HEK293 (cell line): ENCODE results near the gene ZSCAN4.

Experiments used
- CTCF ChIA-PET: fragments of 350-600 bp; formaldehyde crosslinking; extraction: SDS; loops from one replicate; lab custom pipeline; 2021; ENCODE audit warnings: antibody characterized with exemption; lab: Yijun Ruan, JAX
- POLR2A ChIA-PET: fragments of 300-600 bp; formaldehyde crosslinking; extraction: SDS; loops from one replicate; lab custom pipeline; 2020; ENCODE audit warnings: antibody characterized with exemption, inconsistent platforms; lab: Yijun Ruan, JAX
- H3K27ac ChIP-seq: fragments of 200-500 bp; sonication (Bioruptor generic); 2 replicates; pipeline ENCODE4 v1.5.1; 2014; ENCODE audit warnings: low read depth, low read length, control low read depth, inconsistent platforms; ENCODE audit errors: extremely low read depth
- H3K36me3 ChIP-seq, 2 experiments: fragments of 200-500 bp in 1 of 2; sonication (Bioruptor generic) in 1 of 2; 1 replicate in 1 of 2; 2 replicates in 1 of 2; pipeline ENCODE4 v1.5.1; 2014 to 2017; ENCODE audit warnings: inconsistent platforms in 2 of 2, low read length in 2 of 2; ENCODE audit not compliant: control insufficient read depth in 2 of 2, insufficient read depth in 1 of 2
- H3K4me1 ChIP-seq: fragments of 200-500 bp; sonication (Bioruptor generic); 2 replicates; pipeline ENCODE4 v1.5.1; 2014; ENCODE audit warnings: mild to moderate bottlenecking, low read length, inconsistent platforms; ENCODE audit not compliant: control insufficient read depth, insufficient read depth
- H3K4me3 ChIP-seq: 2 replicates; pipeline ENCODE4 v1.5.1; 2011; ENCODE audit warnings: low read depth, mild to moderate bottlenecking, control low read depth, low read length, moderate library complexity
- H3K9me3 ChIP-seq: fragments of 200-500 bp; sonication (Bioruptor generic); 2 replicates; pipeline ENCODE4 v1.5.1; 2014; ENCODE audit warnings: low read depth, low read length, inconsistent platforms; ENCODE audit not compliant: control insufficient read depth, insufficient read depth
- GLIS2 ChIP-seq: fragments of 450-650 bp; formaldehyde crosslinking; IDR thresholded peaks from 2 replicates; pipeline ENCODE4 v1.5.1; 2016; ENCODE audit warnings: missing biosample characterization, missing genetic modification characterization
- IKZF3 ChIP-seq: fragments of 450-650 bp; IDR thresholded peaks from 2 replicates; pipeline ENCODE4 v1.5.0; 2018; ENCODE audit warnings: missing biosample characterization, mild to moderate bottlenecking, missing genetic modification characterization, moderate library complexity
- SCRT1 ChIP-seq: fragments of 450-650 bp; formaldehyde crosslinking; IDR thresholded peaks from 2 replicates; pipeline ENCODE4 v1.5.1; 2016; ENCODE audit warnings: missing biosample characterization, missing genetic modification characterization, borderline replicate concordance
- SCRT2 ChIP-seq: fragments of 450-650 bp; formaldehyde crosslinking; IDR thresholded peaks from 2 replicates; pipeline ENCODE4 v1.5.1; 2016; ENCODE audit warnings: missing biosample characterization, missing genetic modification characterization
- YY1 ChIP-seq: fragments of 450-650 bp; formaldehyde crosslinking; IDR thresholded peaks from 2 replicates; pipeline ENCODE4 v1.5.1; 2018; ENCODE audit warnings: missing biosample characterization, missing genetic modification characterization
- ZBTB11 ChIP-seq: fragments of 450-650 bp; formaldehyde crosslinking; conservative IDR thresholded peaks from 2 replicates; pipeline ENCODE4 v1.5.1; 2016; ENCODE audit warnings: low read depth, missing biosample characterization, missing genetic modification characterization
- ZFHX2 ChIP-seq: fragments of 450-650 bp; formaldehyde crosslinking; conservative IDR thresholded peaks from 2 replicates; pipeline ENCODE4 v1.5.1; 2016; ENCODE audit warnings: missing biosample characterization, missing genetic modification characterization
- ZFP37 ChIP-seq: fragments of 450-650 bp; formaldehyde crosslinking; IDR thresholded peaks from 2 replicates; pipeline ENCODE4 v1.5.1; 2016; ENCODE audit warnings: missing biosample characterization, missing genetic modification characterization
- ZFP69B ChIP-seq: fragments of 450-650 bp; formaldehyde crosslinking; IDR thresholded peaks from 2 replicates; pipeline ENCODE4 v1.5.1; 2016; ENCODE audit warnings: missing biosample characterization, missing genetic modification characterization
- ZNF221 ChIP-seq: fragments of 450-650 bp; formaldehyde crosslinking; IDR thresholded peaks from 2 replicates; pipeline ENCODE4 v1.5.1; 2017; ENCODE audit warnings: missing biosample characterization, missing genetic modification characterization, borderline replicate concordance
- ZNF223 ChIP-seq: fragments of 450-650 bp; formaldehyde crosslinking; IDR thresholded peaks from 2 replicates; pipeline ENCODE4 v1.5.1; 2016; ENCODE audit warnings: missing biosample characterization, missing genetic modification characterization
- ZNF391 ChIP-seq: fragments of 450-650 bp; formaldehyde crosslinking; IDR thresholded peaks from 2 replicates; pipeline ENCODE4 v1.5.1; 2016; ENCODE audit warnings: low read depth, missing biosample characterization, missing genetic modification characterization, borderline replicate concordance
- ZNF530 ChIP-seq: fragments of 450-650 bp; formaldehyde crosslinking; IDR thresholded peaks from 2 replicates; pipeline ENCODE4 v1.5.1; 2016; ENCODE audit warnings: low read depth, missing biosample characterization, missing genetic modification characterization
- ZNF549 ChIP-seq: fragments of 450-650 bp; IDR thresholded peaks from 2 replicates; pipeline ENCODE4 v1.5.1; 2018; ENCODE audit warnings: missing biosample characterization, missing genetic modification characterization, mild to moderate bottlenecking, inconsistent platforms, moderate library complexity
- ZNF561 ChIP-seq: fragments of 450-650 bp; IDR thresholded peaks from 2 replicates; pipeline ENCODE4 v1.5.1; 2018; ENCODE audit warnings: missing biosample characterization, missing genetic modification characterization, borderline replicate concordance
- ZNF654 ChIP-seq: fragments of 450-650 bp; formaldehyde crosslinking; IDR thresholded peaks from 2 replicates; pipeline ENCODE4 v1.5.1; 2016; ENCODE audit warnings: low read depth, missing biosample characterization, missing genetic modification characterization
- ZNF658 ChIP-seq: fragments of 450-650 bp; formaldehyde crosslinking; IDR thresholded peaks from 2 replicates; pipeline ENCODE4; 2016; ENCODE audit warnings: missing biosample characterization, missing genetic modification characterization
- ZNF664 ChIP-seq: fragments of 450-650 bp; formaldehyde crosslinking; IDR thresholded peaks from 2 replicates; pipeline ENCODE4 v1.5.1; 2016; ENCODE audit warnings: missing biosample characterization, missing genetic modification characterization
- ZNF677 ChIP-seq: fragments of 450-650 bp; IDR thresholded peaks from 2 replicates; pipeline ENCODE4 v1.5.0; 2018; ENCODE audit warnings: missing biosample characterization, mild to moderate bottlenecking, missing genetic modification characterization, moderate library complexity
- TF ChIP-seq, protein P1 (sequence below): fragments of 450-650 bp; formaldehyde crosslinking; IDR thresholded peaks from 2 replicates; pipeline ENCODE4 v1.5.1; 2017; ENCODE audit warnings: missing biosample characterization, missing genetic modification characterization
- TF ChIP-seq, protein P2 (sequence below): fragments of 450-650 bp; formaldehyde crosslinking; IDR thresholded peaks from 2 replicates; pipeline ENCODE4 v1.5.1; 2016; ENCODE audit warnings: missing biosample characterization, missing genetic modification characterization

ZSCAN4 gene

DNA sequence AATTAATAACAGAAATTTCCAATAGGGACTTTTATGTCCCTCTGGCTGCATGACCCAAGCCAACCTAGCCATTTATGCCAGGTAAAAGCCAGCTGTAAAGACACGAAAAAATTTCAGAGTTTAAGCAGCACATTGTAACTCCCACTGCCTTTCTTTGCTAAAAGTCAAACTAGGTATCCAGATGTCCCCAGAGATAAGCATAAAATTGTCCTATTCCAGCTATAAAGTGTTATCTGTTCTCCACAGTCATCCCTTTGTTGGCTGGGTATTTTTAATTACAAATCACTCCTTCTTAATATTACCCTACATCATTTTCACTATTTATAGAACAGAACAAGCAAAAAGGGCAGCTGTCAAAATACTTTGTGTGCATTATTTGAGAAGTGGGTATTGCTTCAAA, 43.5 kb downstream of the ZSCAN4 start:
- H3K4me1 ChIP-seq = no peaks in the 10 kb centered on the region
- no peaks in the 10 kb centered on the region; the same call in none of the 2 replicates for H3K9me3 ChIP-seq
- TF ChIP-seq IKZF3 (tag by site-specific recombination) (no peak), GLIS2 (tag by site-specific recombination) (no peak), ZNF549 (tag by site-specific recombination) (no peak), ZNF654 (tag by site-specific recombination) (no peak), ZNF561 (tag by site-specific recombination) (no peak), ZNF664 (no peak), ZNF658 (tag by site-specific recombination) (no peak), ZBTB11 (tag by site-specific recombination) (no peak), ZNF221 (tag by site-specific recombination) (no peak), SCRT2 (no peak)
- TF ChIP-seq, protein P1, sequence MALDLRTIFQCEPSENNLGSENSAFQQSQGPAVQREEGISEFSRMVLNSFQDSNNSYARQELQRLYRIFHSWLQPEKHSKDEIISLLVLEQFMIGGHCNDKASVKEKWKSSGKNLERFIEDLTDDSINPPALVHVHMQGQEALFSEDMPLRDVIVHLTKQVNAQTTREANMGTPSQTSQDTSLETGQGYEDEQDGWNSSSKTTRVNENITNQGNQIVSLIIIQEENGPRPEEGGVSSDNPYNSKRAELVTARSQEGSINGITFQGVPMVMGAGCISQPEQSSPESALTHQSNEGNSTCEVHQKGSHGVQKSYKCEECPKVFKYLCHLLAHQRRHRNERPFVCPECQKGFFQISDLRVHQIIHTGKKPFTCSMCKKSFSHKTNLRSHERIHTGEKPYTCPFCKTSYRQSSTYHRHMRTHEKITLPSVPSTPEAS = no peak
- TF ChIP-seq, protein P2, sequence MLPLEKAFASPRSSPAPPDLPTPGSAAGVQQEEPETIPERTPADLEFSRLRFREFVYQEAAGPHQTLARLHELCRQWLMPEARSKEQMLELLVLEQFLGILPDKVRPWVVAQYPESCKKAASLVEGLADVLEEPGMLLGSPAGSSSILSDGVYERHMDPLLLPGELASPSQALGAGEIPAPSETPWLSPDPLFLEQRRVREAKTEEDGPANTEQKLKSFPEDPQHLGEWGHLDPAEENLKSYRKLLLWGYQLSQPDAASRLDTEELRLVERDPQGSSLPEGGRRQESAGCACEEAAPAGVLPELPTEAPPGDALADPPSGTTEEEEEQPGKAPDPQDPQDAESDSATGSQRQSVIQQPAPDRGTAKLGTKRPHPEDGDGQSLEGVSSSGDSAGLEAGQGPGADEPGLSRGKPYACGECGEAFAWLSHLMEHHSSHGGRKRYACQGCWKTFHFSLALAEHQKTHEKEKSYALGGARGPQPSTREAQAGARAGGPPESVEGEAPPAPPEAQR (tag by site-specific recombination) = no peak
- peaks cover 11 to 12% of the 10 kb centered on the region in 2 experiments; a peak in 2 of 3 replicates for H3K36me3 ChIP-seq
- no peak overlapping the region for H3K27ac ChIP-seq
- ChIA-PET CTCF (interaction anchor here (1.0 kb wide), 1 partner anchor 39 kb away, joined by 4 read pairs; no protein-coding TSS in a partner anchor), POLR2A (interaction anchor here (0.6 to 1.8 kb wide), 2 partner anchors 29 to 31 kb away, joined by 3 to 4 read pairs; partner anchors contain the start of gene ZNF551)
- H3K4me3 ChIP-seq = no peak overlapping the region

GRCh38 chr19:57719424-57719823, 50.7 kb downstream of the ZSCAN4 start:
- H3K36me3 ChIP-seq = peaks cover under 1 to 46% of the 10 kb centered on the region in 2 experiments; a peak in 2 of 3 replicates
- CTCF ChIA-PET = interaction anchor here (0.6 kb wide), 2 partner anchors 12 to 161 kb away, joined by 3 read pairs; no protein-coding TSS in a partner anchor
- no peak overlapping the region for H3K27ac ChIP-seq
- TF ChIP-seq YY1 (tag by site-specific recombination) (no peak), ZFP69B (tag by site-specific recombination) (no peak), ZNF530 (tag by site-specific recombination) (no peak), ZNF391 (tag by site-specific recombination) (no peak), ZFHX2 (tag by site-specific recombination) (no peak), ZNF223 (no peak), ZFP37 (no peak), ZNF677 (tag by site-specific recombination) (no peak), SCRT1 (tag by site-specific recombination) (no peak)
- TF ChIP-seq, all 188 proteins: peak for 0
- Histone ChIP-seq H3K9me3 (peaks cover 6% of the 10 kb centered on the region), H3K4me3 (no peak overlapping the region), H3K4me1 (no peaks in the 10 kb centered on the region)
- POLR2A ChIA-PET = no interaction called here
